ENCODE measurements around the gene CASR.

DNA sequence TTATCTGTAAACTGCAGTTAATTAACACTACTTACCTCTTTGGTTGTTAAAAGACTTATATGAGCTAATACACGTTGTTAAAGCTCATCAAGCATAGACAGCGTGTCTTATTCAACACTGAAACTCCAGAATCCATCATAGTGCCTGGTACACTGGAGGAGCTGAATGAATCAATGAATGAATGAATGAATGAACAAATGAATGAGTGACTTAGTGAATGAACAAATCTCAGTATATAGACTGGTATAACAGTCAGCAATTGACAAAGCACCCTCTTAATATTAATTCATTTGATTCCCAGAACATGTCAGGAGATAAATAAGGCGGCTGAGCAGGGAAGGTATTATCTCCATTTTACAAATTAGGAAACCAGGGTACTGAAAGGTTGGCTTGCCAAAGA, 7.1 kb downstream of the CASR start:
- no peak for TF ChIP-seq POLR2A (IDR thresholded peaks at IDR 0.05)
- no peak for TF ChIP-seq POLR2AphosphoS5 (IDR thresholded peaks at IDR 0.05)

Data from gastroesophageal sphincter (tissue), 2 donors.